ENCODE data around the gene HYAL4. TPM values are rescaled to one million over a fixed set of nuclear protein-coding genes. Genes with fewer than 3 reads are reported as not detected.
A peak's percentile ranks its signal among the peaks of the same experiment; 100 is the strongest.

HYAL4 gene
- total RNA-seq, 1 experiment from 2014 or later = not detected

DNA sequence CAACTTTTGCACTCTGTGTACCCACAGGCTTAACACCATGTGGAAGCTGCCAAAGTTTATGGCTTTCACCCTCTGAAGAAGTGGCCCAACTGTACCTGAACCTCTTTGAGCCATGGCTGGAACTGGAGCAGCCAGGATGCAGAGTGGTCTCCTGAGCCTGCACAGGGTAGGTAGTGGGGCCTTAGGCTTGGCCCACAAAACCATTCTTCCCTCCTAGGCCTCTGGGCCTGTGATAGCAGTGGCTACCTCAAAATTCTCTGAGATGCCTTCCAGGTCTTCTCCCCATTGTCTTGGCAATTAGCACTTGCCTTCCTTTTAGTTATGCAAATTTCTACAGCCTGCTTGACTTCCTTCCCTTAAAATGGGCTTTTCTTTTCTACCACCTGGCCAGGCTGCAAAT lies 60.7 kb downstream of the HYAL4 start:
- no peak for DNase-seq
- Histone ChIP-seq H3K4me1 (no peaks in the 10 kb centered on the region), H3K27me3 (no peaks in the 10 kb centered on the region), H3K9me3 (replicated peaks) (no peaks in the 10 kb centered on the region), H3K36me3 (no peaks in the 10 kb centered on the region), H3K27ac (no peak overlapping the region), H3K4me3 (no peak overlapping the region)

DNA sequence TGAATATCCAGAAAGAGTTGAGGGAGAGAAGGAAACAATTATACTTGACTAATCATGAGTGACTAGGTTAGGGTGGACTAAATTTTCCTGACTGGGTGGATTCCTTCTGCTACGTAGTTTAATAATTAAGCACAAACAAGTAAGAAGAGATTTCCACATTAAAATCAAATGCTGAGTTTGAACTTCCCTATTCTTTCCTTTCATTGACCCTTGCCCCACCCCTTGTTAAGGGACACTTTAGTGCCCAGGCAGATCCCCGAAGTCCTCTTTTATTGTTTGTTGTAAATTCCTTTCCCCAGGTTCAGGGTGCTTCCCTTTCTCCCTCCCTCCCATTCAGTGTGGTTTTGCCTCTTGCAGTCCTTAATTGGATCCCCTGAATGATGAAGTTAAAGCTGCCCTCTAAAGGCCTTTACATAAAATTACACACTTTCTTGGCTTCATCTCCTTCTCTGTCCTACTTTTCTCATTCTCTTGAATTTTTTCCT lies 71.3 kb downstream of the HYAL4 start:
- H3K9me3 ChIP-seq (replicated peaks) = no peaks in the 10 kb centered on the region
- DNase-seq = peak in 1 of 2 experiments; percentile 36

DNA sequence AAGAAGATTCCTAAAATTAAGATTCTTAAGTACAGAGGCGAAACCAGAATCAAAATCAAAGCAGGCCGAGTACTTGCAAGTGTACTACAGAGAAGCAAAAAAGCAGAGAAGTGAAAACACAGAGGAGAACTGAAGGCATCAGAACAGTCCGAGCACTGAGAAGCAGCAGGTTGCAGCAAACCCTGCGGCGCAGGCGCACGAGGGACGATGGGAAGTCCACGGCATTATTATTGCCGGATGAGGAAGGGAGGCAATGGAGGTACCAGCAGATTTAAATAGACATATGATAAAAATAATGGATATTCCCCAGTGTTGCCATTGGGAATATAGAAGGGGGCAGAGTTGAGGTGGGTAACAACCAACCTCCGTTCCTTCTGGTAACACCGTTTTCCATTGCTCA lies 72.9 kb downstream of the HYAL4 start:
- no peaks in the 10 kb centered on the region for H3K36me3 ChIP-seq
- H3K9me3 ChIP-seq (replicated peaks) = no peaks in the 10 kb centered on the region
- H3K27me3 ChIP-seq = peaks cover 4% of the 10 kb centered on the region; the same call in 1 of the 2 replicates
- no peaks in the 10 kb centered on the region for H3K4me1 ChIP-seq
- H3K4me3 ChIP-seq = no peak overlapping the region
- H3K27ac ChIP-seq = no peak overlapping the region
- no peak for DNase-seq

More for the DNA sequence above, 71.3 kb downstream of the HYAL4 start:
- no peak overlapping the region for H3K27ac ChIP-seq
- H3K4me1 ChIP-seq = no peaks in the 10 kb centered on the region
- no peak overlapping the region for H3K4me3 ChIP-seq
- H3K36me3 ChIP-seq = no peaks in the 10 kb centered on the region
- peaks cover 4% of the 10 kb centered on the region; the same call in 1 of the 2 replicates for H3K27me3 ChIP-seq

DNA sequence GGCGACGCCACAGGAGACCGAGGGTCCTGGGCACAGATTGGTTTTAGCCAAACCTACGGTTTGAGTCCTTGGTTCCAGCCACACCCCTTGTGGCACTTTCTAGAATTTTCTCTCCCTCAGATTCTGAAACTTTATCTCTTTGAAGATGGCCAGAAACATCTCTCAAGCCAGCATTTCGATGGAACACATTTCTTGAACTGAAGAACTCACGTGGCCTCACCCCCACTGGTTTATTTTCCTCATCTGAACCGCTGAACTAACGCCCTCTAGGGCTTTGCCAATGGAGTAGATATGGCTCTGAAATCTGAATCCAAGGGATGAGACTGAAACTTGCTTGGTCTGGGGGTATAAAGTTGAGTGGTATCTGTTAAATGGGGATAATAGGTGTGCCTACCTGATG lies 73.3 kb downstream of the HYAL4 start:
- H3K27me3 ChIP-seq = peaks cover 4% of the 10 kb centered on the region; the same call in 1 of the 2 replicates
- H3K4me3 ChIP-seq = no peak overlapping the region
- no peak for DNase-seq
- H3K9me3 ChIP-seq (replicated peaks) = no peaks in the 10 kb centered on the region
- no peaks in the 10 kb centered on the region for H3K4me1 ChIP-seq
- H3K27ac ChIP-seq = no peak overlapping the region
- no peaks in the 10 kb centered on the region for H3K36me3 ChIP-seq

DNA sequence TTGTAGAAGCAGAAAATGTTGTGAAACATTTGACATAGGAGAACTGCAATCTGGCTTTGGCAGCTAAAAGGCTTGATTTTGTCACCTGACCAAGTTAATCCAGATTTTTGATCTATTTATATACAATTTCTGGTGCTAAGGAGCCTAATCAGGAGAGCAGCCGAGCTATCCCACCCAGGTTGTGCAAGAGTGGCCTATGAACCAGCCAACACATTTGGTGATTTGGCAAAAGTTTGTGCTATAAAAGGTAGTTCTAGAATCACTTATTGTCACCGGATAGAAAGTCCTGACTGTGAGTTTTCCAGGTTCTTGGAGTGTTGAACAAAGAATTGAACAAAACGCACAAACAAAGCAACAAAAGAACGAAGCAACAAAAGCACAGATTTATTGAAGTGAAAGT lies 78.6 kb downstream of the HYAL4 start:
- Histone ChIP-seq H3K27ac (no peak overlapping the region), H3K4me3 (no peak overlapping the region), H3K9me3 (replicated peaks) (no peaks in the 10 kb centered on the region), H3K4me1 (no peaks in the 10 kb centered on the region), H3K36me3 (no peaks in the 10 kb centered on the region), H3K27me3 (0 out of 2 replicates have a peak, but pooled peaks cover 2% of the 10 kb centered on the region)
- no peak for DNase-seq

DNA sequence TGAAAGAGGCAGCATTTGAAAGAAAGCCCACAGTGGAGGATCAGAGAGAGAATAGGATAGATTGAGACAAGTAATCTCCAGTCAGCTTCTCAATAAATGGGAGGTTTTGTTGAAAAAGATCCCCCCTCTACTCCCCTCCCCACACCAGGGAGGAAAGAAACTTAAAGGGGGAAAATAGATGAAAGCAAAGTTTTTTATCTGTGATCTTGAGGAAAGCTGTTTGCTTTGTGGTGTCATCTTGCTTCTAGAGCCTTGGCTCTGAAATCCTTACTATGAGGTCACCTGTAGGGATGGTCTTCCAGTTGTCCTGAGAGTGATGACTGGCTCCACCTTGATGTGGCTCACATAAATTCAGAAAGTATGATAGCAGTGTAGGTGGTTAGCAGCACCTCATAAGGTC lies 80.0 kb downstream of the HYAL4 start, which contains the start of gene SPAM1:
Gene SPAM1, plus strand, starts transcription at position 301 of the 400 bp plus-strand sequence. CDS start 28,330 bp downstream, outside the sequence.
- Histone ChIP-seq H3K27me3 (0 out of 2 replicates have a peak, but pooled peaks cover 2% of the 10 kb centered on the region), H3K4me3 (no peak within 1 kb of the TSS), H3K9me3 (replicated peaks) (no peaks in the 10 kb centered on the region), H3K36me3 (no peaks in the 10 kb centered on the region), H3K27ac (no peak within 1 kb of the TSS), H3K4me1 (no peaks in the 10 kb centered on the region)
- DNase-seq = no peak

Other genes starting within 250 kb of the HYAL4 start
- gene ASB15, start 243.3 kb upstream of the HYAL4 start, total RNA-seq (2014; rRNA removed; shearing (Covaris generic)) = not detected in 2 replicates
- gene LMOD2, start 189.3 kb upstream of the HYAL4 start, total RNA-seq (2014; rRNA removed; shearing (Covaris generic)) = 0.06 TPM in 1 of 2 replicates, not detected in the other
- gene WASL, start 96.2 kb upstream of the HYAL4 start, total RNA-seq (2014; rRNA removed; shearing (Covaris generic)) = 25.4 and 26.4 TPM in 2 replicates
- not detected in 2 replicates for gene SPAM1, start 80.1 kb downstream of the HYAL4 start, total RNA-seq (2014; rRNA removed; shearing (Covaris generic))
- not detected in 2 replicates for gene TMEM229A, start 187.9 kb downstream of the HYAL4 start, total RNA-seq (2014; rRNA removed; shearing (Covaris generic))

Data from SJCRH30 (cell line).